K562 (cell line): Measurements from ENCODE around the gene BSDC1. TPM values are rescaled to one million over a fixed set of nuclear protein-coding genes. Genes with fewer than 3 reads are reported as not detected.
A peak's percentile ranks its signal among the peaks of the same experiment; 100 is the strongest.

ENCODE experiments used
- EWSR1 ChIP-seq: fragments of 450-650 bp; IDR thresholded peaks from 2 replicates; pipeline ENCODE4 v1.6.1; 2018; ENCODE audit warnings: borderline replicate concordance, mild to moderate bottlenecking, low read depth, moderate library complexity; ENCODE audit not compliant: partially characterized antibody
- FOXK2 ChIP-seq, 2 experiments: fragments of 450-650 bp; IDR thresholded peaks in 1 of 2; conservative IDR thresholded peaks in 1 of 2; 2 replicates each; pipeline ENCODE4 v1.6.1; 2016; ENCODE audit warnings: low read depth in 2 of 2, mild to moderate bottlenecking in 1 of 2
- FOXP1 ChIP-seq: sonication (generic); formaldehyde crosslinking; IDR thresholded peaks from 2 replicates; pipeline ENCODE4 v1.8.0; 2022; ENCODE audit warnings: mild to moderate bottlenecking, missing genetic modification reagents
- GABPB1 ChIP-seq: sonication (generic); formaldehyde crosslinking; IDR thresholded peaks from 2 replicates; pipeline ENCODE4 v1.8.0; 2022; ENCODE audit warnings: mild to moderate bottlenecking, missing genetic modification reagents
- HDAC1 ChIP-seq, 2 experiments: fragments of 450-650 bp; IDR thresholded peaks; 2 replicates each; pipeline ENCODE4 v1.6.1; 2016 to 2017; ENCODE audit warnings: inconsistent platforms in 1 of 2, mild to moderate bottlenecking in 1 of 2, moderate library complexity in 1 of 2
- L3MBTL2 ChIP-seq: fragments of 450-650 bp; IDR thresholded peaks from 2 replicates; pipeline ENCODE4 v1.6.1; 2016; ENCODE audit warnings: mild to moderate bottlenecking, moderate library complexity
- MAFK ChIP-seq: IDR thresholded peaks from 2 replicates; pipeline ENCODE4 v1.6.1; 2011; ENCODE audit warnings: low read length, improper control_type of control experiment
- POLR2A ChIP-seq: fragments of 450-650 bp; conservative IDR thresholded peaks from 2 replicates; pipeline ENCODE4 v1.6.1; 2016
- ZNF589 ChIP-seq: fragments of 200-800 bp; sonication (Bioruptor generic); IDR thresholded peaks from 2 replicates; pipeline ENCODE4 v1.6.1; 2016; ENCODE audit warnings: low read depth, missing genetic modification characterization, missing compliant biosample characterization
- polyA plus RNA-seq, 8 experiments: library from polyadenylated mRNA; depleted of rRNA in 4 of 8; stranded (reverse) in 5 of 8; unstranded in 3 of 8; fragments of >200 nt; fragmentation: Nextera tagmentation in 2 of 8; fragmentation: Illumina TruSeq in 1 of 8; extraction: Ambion mirVana in 2 of 8; extraction: Trizol in 1 of 8; gene quantifications; 2 replicates each; pipeline versions ENCODE4 v1.2.1 to v1.2.3, GENCODE V29; 2011 to 2014; ENCODE audit warnings: inconsistent platforms in 1 of 8, missing spikeins in 1 of 8
- total RNA-seq, 7 experiments: library from RNA; depleted of rRNA in 6 of 7; stranded (reverse); fragments of >200 nt in 6 of 7; fragmentation: Illumina TruSeq in 2 of 7; extraction: Trizol in 2 of 7; gene quantifications; 2 replicates each; pipeline versions ENCODE4 v1.2.1 to v1.2.3, GENCODE V29; 2011 to 2021; ENCODE audit warnings: low replicate concordance in 1 of 7
- TF ChIP-seq, protein P1 (sequence below), 2 experiments: fragments of 450-650 bp in 1 of 2; sonication (generic) in 1 of 2; formaldehyde crosslinking in 1 of 2; IDR thresholded peaks; 2 replicates each; pipeline versions ENCODE4 v1.7.1 to v1.9.0; 2016 to 2022; ENCODE audit warnings: inconsistent platforms in 1 of 2, mild to moderate bottlenecking in 1 of 2, missing genetic modification reagents in 1 of 2
- TF ChIP-seq, protein P2 (sequence below), 2 experiments: IDR thresholded peaks in 1 of 2; conservative IDR thresholded peaks in 1 of 2; 2 replicates each; pipeline ENCODE4 v1.6.1; 2016; ENCODE audit warnings: low read depth in 2 of 2, mild to moderate bottlenecking in 1 of 2, missing compliant biosample characterization in 1 of 2, missing genetic modification characterization in 1 of 2, moderate library complexity in 1 of 2
- TF ChIP-seq, protein P3 (sequence below): fragments of 250-450 bp; sonication (Bioruptor Pico); IDR thresholded peaks from 2 replicates; pipeline ENCODE4 v1.5.0; 2021

BSDC1 gene
- total and polyA plus RNA-seq, 9 of the 15 experiments (the other 6 are each of a cell fraction or from before 2014, with no cell fraction given), result 10.2 to 96.8 (median 73.1) TPM

DNA sequence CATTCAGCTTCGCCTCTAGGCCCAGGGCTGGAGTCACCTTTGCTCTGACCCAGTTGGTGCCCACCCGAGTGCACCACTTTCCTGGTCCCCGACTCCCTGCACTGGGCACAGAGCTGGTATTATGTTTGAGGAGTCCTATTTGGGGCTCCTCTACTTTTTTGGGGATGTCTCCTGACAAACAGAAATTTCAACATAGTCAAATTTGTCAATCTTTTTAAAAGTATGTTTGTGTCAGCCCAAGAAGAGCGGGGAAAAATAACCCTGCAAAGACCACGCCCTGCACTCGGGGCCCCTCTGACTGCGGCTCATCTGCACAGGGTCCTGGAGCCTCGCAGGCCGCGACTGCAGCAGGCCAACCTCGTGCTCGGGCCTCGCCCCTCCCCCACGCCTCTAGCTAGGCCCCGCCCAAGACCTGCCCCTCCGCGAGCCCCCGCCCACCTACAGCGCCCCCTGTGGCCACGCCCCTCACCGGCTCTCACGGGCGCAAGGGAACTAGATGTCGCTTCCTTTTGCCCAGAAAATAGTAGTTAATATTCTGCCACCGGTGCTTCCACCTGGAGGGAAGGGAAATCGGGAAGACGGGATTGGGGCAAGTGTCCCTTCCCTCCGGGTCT is 43.3 kb downstream of the BSDC1 start (continued):
- no peak for TF ChIP-seq MAFK
- TF ChIP-seq L3MBTL2, result peak; percentile 100
- TF ChIP-seq FOXK2 (conservative IDR thresholded peaks at IDR 0.05 in 1 of 2, IDR thresholded peaks at IDR 0.05 in 1 of 2; ENCODE audit: low read depth in 2 of 2), result no peak
- peak; percentile 76 for TF ChIP-seq GABPB1 (CRISPR knock-in tag)
- TF ChIP-seq, protein P1, sequence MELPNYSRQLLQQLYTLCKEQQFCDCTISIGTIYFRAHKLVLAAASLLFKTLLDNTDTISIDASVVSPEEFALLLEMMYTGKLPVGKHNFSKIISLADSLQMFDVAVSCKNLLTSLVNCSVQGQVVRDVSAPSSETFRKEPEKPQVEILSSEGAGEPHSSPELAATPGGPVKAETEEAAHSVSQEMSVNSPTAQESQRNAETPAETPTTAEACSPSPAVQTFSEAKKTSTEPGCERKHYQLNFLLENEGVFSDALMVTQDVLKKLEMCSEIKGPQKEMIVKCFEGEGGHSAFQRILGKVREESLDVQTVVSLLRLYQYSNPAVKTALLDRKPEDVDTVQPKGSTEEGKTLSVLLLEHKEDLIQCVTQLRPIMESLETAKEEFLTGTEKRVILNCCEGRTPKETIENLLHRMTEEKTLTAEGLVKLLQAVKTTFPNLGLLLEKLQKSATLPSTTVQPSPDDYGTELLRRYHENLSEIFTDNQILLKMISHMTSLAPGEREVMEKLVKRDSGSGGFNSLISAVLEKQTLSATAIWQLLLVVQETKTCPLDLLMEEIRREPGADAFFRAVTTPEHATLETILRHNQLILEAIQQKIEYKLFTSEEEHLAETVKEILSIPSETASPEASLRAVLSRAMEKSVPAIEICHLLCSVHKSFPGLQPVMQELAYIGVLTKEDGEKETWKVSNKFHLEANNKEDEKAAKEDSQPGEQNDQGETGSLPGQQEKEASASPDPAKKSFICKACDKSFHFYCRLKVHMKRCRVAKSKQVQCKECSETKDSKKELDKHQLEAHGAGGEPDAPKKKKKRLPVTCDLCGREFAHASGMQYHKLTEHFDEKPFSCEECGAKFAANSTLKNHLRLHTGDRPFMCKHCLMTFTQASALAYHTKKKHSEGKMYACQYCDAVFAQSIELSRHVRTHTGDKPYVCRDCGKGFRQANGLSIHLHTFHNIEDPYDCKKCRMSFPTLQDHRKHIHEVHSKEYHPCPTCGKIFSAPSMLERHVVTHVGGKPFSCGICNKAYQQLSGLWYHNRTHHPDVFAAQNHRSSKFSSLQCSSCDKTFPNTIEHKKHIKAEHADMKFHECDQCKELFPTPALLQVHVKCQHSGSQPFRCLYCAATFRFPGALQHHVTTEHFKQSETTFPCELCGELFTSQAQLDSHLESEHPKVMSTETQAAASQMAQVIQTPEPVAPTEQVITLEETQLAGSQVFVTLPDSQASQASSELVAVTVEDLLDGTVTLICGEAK (IDR thresholded peaks at IDR 0.05), result peak; percentile 67; the same call in 1 of the 2 replicates
- TF ChIP-seq, protein P1 (CRISPR knock-in tag; IDR thresholded peaks at IDR 0.05), result no peak; the same call in 1 of the 2 replicates
- peak; percentile 34; the same call in 1 of the 2 replicates for TF ChIP-seq POLR2A
- TF ChIP-seq FOXP1 (CRISPR knock-in tag), result no peak
- peak; percentile 79; the same call in 1 of the 2 replicates for TF ChIP-seq ZNF589 (CRISPR knock-in tag)
- TF ChIP-seq EWSR1, result no peak
- TF ChIP-seq, protein P2, sequence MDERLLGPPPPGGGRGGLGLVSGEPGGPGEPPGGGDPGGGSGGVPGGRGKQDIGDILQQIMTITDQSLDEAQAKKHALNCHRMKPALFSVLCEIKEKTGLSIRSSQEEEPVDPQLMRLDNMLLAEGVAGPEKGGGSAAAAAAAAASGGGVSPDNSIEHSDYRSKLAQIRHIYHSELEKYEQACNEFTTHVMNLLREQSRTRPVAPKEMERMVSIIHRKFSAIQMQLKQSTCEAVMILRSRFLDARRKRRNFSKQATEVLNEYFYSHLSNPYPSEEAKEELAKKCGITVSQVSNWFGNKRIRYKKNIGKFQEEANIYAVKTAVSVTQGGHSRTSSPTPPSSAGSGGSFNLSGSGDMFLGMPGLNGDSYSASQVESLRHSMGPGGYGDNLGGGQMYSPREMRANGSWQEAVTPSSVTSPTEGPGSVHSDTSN (CRISPR knock-in tag; IDR thresholded peaks at IDR 0.05; ENCODE audit: low read depth), result no peak
- TF ChIP-seq, protein P2 (tag; conservative IDR thresholded peaks at IDR 0.05; ENCODE audit: low read depth), result no peak
- no peak; a peak in 1 of 4 replicates for TF ChIP-seq HDAC1 (IDR thresholded peaks at IDR 0.05)
- TF ChIP-seq, protein P3, sequence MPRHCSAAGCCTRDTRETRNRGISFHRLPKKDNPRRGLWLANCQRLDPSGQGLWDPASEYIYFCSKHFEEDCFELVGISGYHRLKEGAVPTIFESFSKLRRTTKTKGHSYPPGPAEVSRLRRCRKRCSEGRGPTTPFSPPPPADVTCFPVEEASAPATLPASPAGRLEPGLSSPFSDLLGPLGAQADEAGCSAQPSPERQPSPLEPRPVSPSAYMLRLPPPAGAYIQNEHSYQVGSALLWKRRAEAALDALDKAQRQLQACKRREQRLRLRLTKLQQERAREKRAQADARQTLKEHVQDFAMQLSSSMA (CRISPR knock-in tag), result 0 out of 2 replicates have a peak, but pooled peaks have one; percentile 27
